Uterus (tissue), 2 donors: ENCODE measurements around the gene CKB.

ENCODE experiments used
- CTCF ChIP-seq, 4 experiments: fragments of 200-600 bp in 2 of 4; fragments of 450-650 bp in 2 of 4; sonication (generic) in 2 of 4; IDR thresholded peaks; one replicate each; pipeline ENCODE4 v1.5.1; 2016 to 2019; ENCODE audit warnings: antibody characterized with exemption in 4 of 4, mild to moderate bottlenecking in 2 of 4, moderate library complexity in 1 of 4
- POLR2A ChIP-seq, 2 donors: fragments of 450-650 bp; IDR thresholded peaks; one replicate each; pipeline ENCODE4 v1.6.1; 2016; ENCODE audit warnings: antibody characterized with exemption in 2 of 2, mild to moderate bottlenecking in 1 of 2, moderate library complexity in 1 of 2

DNA sequence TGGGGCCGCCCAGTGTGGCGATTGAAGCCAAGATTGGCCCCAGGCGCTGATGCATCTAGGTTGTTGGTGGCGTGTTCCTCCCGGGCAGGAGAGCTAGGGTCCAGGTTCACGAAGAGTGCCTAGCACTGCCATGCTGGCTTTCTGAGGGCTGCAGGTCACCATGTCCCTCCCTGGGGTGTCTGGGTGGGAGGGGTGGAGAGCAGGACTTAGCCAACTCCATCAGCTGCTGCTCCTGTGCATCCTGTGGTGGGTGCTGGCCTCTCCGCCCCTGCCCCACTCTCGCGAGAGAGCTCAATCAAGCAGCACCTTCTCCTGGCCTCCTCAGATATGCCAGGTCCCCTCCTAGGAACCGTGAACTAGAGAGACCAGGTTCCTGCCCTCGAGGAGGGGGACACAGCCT is 8.2 kb upstream of the CKB start:
- TF ChIP-seq CTCF (IDR thresholded peaks at IDR 0.05), result no peak
- no peak for TF ChIP-seq POLR2A (IDR thresholded peaks at IDR 0.05)
